ENCODE data around the gene GOPC. TPM values are rescaled to one million over a fixed set of nuclear protein-coding genes. Genes with fewer than 3 reads are reported as not detected.

GOPC gene
- total RNA-seq, 1 experiment from 2014 or later = 33.5 TPM

GRCh38 chr6:117617210-117618035 is 15.1 kb upstream of the GOPC start:
- H3K9me3 Mint-ChIP-seq (ENCODE audit: low read depth, unreplicated experiment) = no peaks in the 10 kb centered on the region
- no peaks in the 10 kb centered on the region for H3K27me3 Mint-ChIP-seq (ENCODE audit: unreplicated experiment)
- peaks cover 6% of the 10 kb centered on the region for H3K4me1 Mint-ChIP-seq (ENCODE audit: low read depth, unreplicated experiment)
- no peak for DNase-seq
- BruUV-seq (replicated peaks) = no TSS peak
- intact Hi-C loops (cut with micrococcal nuclease; ENCODE audit: unreplicated experiment) = no loop called here
- no peak overlapping the region for H3K27ac Mint-ChIP-seq (ENCODE audit: unreplicated experiment)
- no peaks in the 10 kb centered on the region for H3K36me3 Mint-ChIP-seq (ENCODE audit: insufficient read depth, unreplicated experiment)
- CTCF ChIA-PET = no interaction called here
- TF ChIP-seq CTCF (IDR thresholded peaks at IDR 0.05; ENCODE audit: unreplicated experiment) = no peak
- H3K4me3 Mint-ChIP-seq (ENCODE audit: low read depth, unreplicated experiment) = no peak overlapping the region

- Mint-ChIP-seq H3K27me3 (ENCODE audit: unreplicated experiment) (no peaks in the 10 kb centered on the region), H3K4me1 (ENCODE audit: low read depth, unreplicated experiment) (peaks cover 8% of the 10 kb centered on the region), H3K4me3 (ENCODE audit: low read depth, unreplicated experiment) (no peak overlapping the region), H3K9me3 (ENCODE audit: low read depth, unreplicated experiment) (no peaks in the 10 kb centered on the region), H3K36me3 (ENCODE audit: insufficient read depth, unreplicated experiment) (no peaks in the 10 kb centered on the region), H3K27ac (ENCODE audit: unreplicated experiment) (no peak overlapping the region)
- DNase-seq = no peak
- no TSS peak for BruUV-seq (replicated peaks)
- intact Hi-C loops (cut with micrococcal nuclease; ENCODE audit: unreplicated experiment) = no loop called here
- TF ChIP-seq CTCF (IDR thresholded peaks at IDR 0.05; ENCODE audit: unreplicated experiment) = no peak
- CTCF ChIA-PET = no interaction called here
These were observed 14.3 kb upstream of the GOPC start for GRCh38 chr6:117616391-117617209.

GRCh38 chr6:117615750-117616390 is 13.6 kb upstream of the GOPC start:
- Mint-ChIP-seq H3K9me3 (ENCODE audit: low read depth, unreplicated experiment) (no peaks in the 10 kb centered on the region), H3K4me1 (ENCODE audit: low read depth, unreplicated experiment) (peaks cover 8% of the 10 kb centered on the region), H3K4me3 (ENCODE audit: low read depth, unreplicated experiment) (no peak overlapping the region), H3K36me3 (ENCODE audit: insufficient read depth, unreplicated experiment) (no peaks in the 10 kb centered on the region), H3K27me3 (ENCODE audit: unreplicated experiment) (no peaks in the 10 kb centered on the region), H3K27ac (ENCODE audit: unreplicated experiment) (no peak overlapping the region)
- no peak for TF ChIP-seq CTCF (IDR thresholded peaks at IDR 0.05; ENCODE audit: unreplicated experiment)
- no peak for DNase-seq
- intact Hi-C loops (cut with micrococcal nuclease; ENCODE audit: unreplicated experiment) = no loop called here
- BruUV-seq (replicated peaks) = no TSS peak
- CTCF ChIA-PET = no interaction called here

GRCh38 chr6:117613920-117614560 is 11.7 kb upstream of the GOPC start:
- BruUV-seq (replicated peaks) = no TSS peak
- Mint-ChIP-seq H3K27ac (ENCODE audit: unreplicated experiment) (no peak overlapping the region), H3K27me3 (ENCODE audit: unreplicated experiment) (no peaks in the 10 kb centered on the region), H3K4me1 (ENCODE audit: low read depth, unreplicated experiment) (peaks cover 8% of the 10 kb centered on the region), H3K4me3 (ENCODE audit: low read depth, unreplicated experiment) (no peak overlapping the region), H3K9me3 (ENCODE audit: low read depth, unreplicated experiment) (no peaks in the 10 kb centered on the region), H3K36me3 (ENCODE audit: insufficient read depth, unreplicated experiment) (no peaks in the 10 kb centered on the region)
- TF ChIP-seq CTCF (IDR thresholded peaks at IDR 0.05; ENCODE audit: unreplicated experiment) = no peak
- intact Hi-C loops (cut with micrococcal nuclease; ENCODE audit: unreplicated experiment) = no loop called here
- DNase-seq = no peak
- CTCF ChIA-PET = no interaction called here

Measured in Calu3 (cell line).